Activated CD8-positive, alpha-beta memory T cell treated with anti-CD3 and anti-CD28 coated beads, Interleukin-2, amount 10 ng/mL, durations not matched to agents 7 days and 5 days (primary cell): Measurements from ENCODE around the gene SIX3. TPM values are rescaled to one million over a fixed set of nuclear protein-coding genes. Genes with fewer than 3 reads are reported as not detected.

Source experiments
- ATAC-seq: fragments of 150-1000 bp; cut with Tn5 transposase; one replicate; pipeline ENCODE4 v1.10.0; 2021; ENCODE audit warnings: moderate library complexity
- CTCF ChIA-PET: fragments of 350-600 bp; sonication (Branson Sonifier 250); formaldehyde crosslinking; loops from one replicate; lab custom pipeline; 2021; ENCODE audit warnings: antibody characterized with exemption; lab: Charles Lee
- DNase-seq: peaks from one replicate; pipeline ENCODE4 v3.0.0-alpha.2; 2020
- H3K27ac Mint-ChIP-seq: one replicate; pipeline ENCODE4 v1.8.0; 2021; ENCODE audit warnings: mild to moderate bottlenecking, mixed read lengths
- H3K27me3 Mint-ChIP-seq: one replicate; pipeline ENCODE4 v1.8.0; 2021; ENCODE audit warnings: mixed read lengths
- H3K36me3 Mint-ChIP-seq: one replicate; pipeline ENCODE4 v1.8.0; 2021; ENCODE audit warnings: mild to moderate bottlenecking, mixed read lengths
- H3K4me1 Mint-ChIP-seq: one replicate; pipeline ENCODE4 v1.8.0; 2021; ENCODE audit warnings: mixed read lengths
- H3K4me3 Mint-ChIP-seq: one replicate; pipeline ENCODE4 v1.8.0; 2021; ENCODE audit warnings: mild to moderate bottlenecking, moderate library complexity, mixed read lengths
- H3K9me3 Mint-ChIP-seq: one replicate; pipeline ENCODE4 v1.8.0; 2022; ENCODE audit warnings: low read depth, mixed read lengths
- total RNA-seq, 2 experiments: library from RNA; stranded (reverse); gene quantifications; one replicate each; pipeline ENCODE4 v1.2.3, GENCODE V29; 2021

Gene SIX3
- total RNA-seq, 2 experiments from 2014 or later: 0.21 TPM; not detected in 1

GRCh38 chr2:44950646-44951045 lies 9.1 kb downstream of the SIX3 start:
- Mint-ChIP-seq H3K36me3 (peaks cover 3% of the 10 kb centered on the region), H3K4me3 (no peak overlapping the region), H3K9me3 (no peaks in the 10 kb centered on the region), H3K27me3 (peaks cover 90% of the 10 kb centered on the region), H3K4me1 (peaks cover 14% of the 10 kb centered on the region), H3K27ac (no peak overlapping the region)
- CTCF ChIA-PET: interaction anchor here (1.0 kb wide), 1 partner anchor 473 kb away, joined by 3 read pairs; no protein-coding TSS in a partner anchor
- ATAC-seq: no peak
- no peak for DNase-seq

GRCh38 chr2:44951124-44951523 lies 9.6 kb downstream of the SIX3 start:
- ATAC-seq (no peak), DNase-seq (no peak)
- Mint-ChIP-seq H3K36me3 (peaks cover 3% of the 10 kb centered on the region), H3K4me1 (peaks cover 14% of the 10 kb centered on the region), H3K9me3 (no peaks in the 10 kb centered on the region), H3K4me3 (no peak overlapping the region), H3K27me3 (peaks cover 90% of the 10 kb centered on the region), H3K27ac (no peak overlapping the region)
- CTCF ChIA-PET: interaction anchor here (1.0 kb wide), 1 partner anchor 473 kb away, joined by 3 read pairs; no protein-coding TSS in a partner anchor

GRCh38 chr2:44951714-44952113 lies 10.2 kb downstream of the SIX3 start:
- ATAC-seq (no peak), DNase-seq (no peak)
- H3K36me3 Mint-ChIP-seq: peaks cover 3% of the 10 kb centered on the region
- H3K27me3 Mint-ChIP-seq: peaks cover 90% of the 10 kb centered on the region
- no peaks in the 10 kb centered on the region for H3K9me3 Mint-ChIP-seq
- CTCF ChIA-PET: interaction anchor here (1.0 kb wide), 1 partner anchor 474 kb away, joined by 3 read pairs; no protein-coding TSS in a partner anchor
- no peak overlapping the region for H3K27ac Mint-ChIP-seq
- H3K4me3 Mint-ChIP-seq: no peak overlapping the region
- peaks cover 14% of the 10 kb centered on the region for H3K4me1 Mint-ChIP-seq

GRCh38 chr2:44952143-44952805 lies 10.8 kb downstream of the SIX3 start:
- peaks cover 90% of the 10 kb centered on the region for H3K27me3 Mint-ChIP-seq
- no peak overlapping the region for H3K27ac Mint-ChIP-seq
- H3K4me1 Mint-ChIP-seq: peaks cover 14% of the 10 kb centered on the region
- ATAC-seq (peak; percentile 52), DNase-seq (no peak)
- H3K9me3 Mint-ChIP-seq: no peaks in the 10 kb centered on the region
- H3K4me3 Mint-ChIP-seq: no peak overlapping the region
- H3K36me3 Mint-ChIP-seq: peaks cover 3% of the 10 kb centered on the region
- CTCF ChIA-PET: interaction anchor here (0.7 to 6.6 kb wide), 5 partner anchors 371 to 1769 kb away, joined by 3 to 99 read pairs (median 3); no protein-coding TSS in a partner anchor

- CTCF ChIA-PET: interaction anchor here (0.7 to 6.6 kb wide), 5 partner anchors 372 to 1769 kb away, joined by 3 to 99 read pairs (median 3); no protein-coding TSS in a partner anchor
- peaks cover 87% of the 10 kb centered on the region for H3K27me3 Mint-ChIP-seq
- no peaks in the 10 kb centered on the region for H3K9me3 Mint-ChIP-seq
- H3K36me3 Mint-ChIP-seq: peaks cover 3% of the 10 kb centered on the region
- DNase-seq (no peak), ATAC-seq (no peak)
- H3K4me1 Mint-ChIP-seq: peaks cover 14% of the 10 kb centered on the region
- no peak overlapping the region for H3K4me3 Mint-ChIP-seq
- H3K27ac Mint-ChIP-seq: no peak overlapping the region
These were observed 11.4 kb downstream of the SIX3 start for GRCh38 chr2:44952806-44953498.

- Mint-ChIP-seq H3K36me3 (peaks cover 3% of the 10 kb centered on the region), H3K4me1 (peaks cover 14% of the 10 kb centered on the region), H3K4me3 (no peak overlapping the region), H3K9me3 (no peaks in the 10 kb centered on the region), H3K27ac (no peak overlapping the region), H3K27me3 (peaks cover 85% of the 10 kb centered on the region)
- CTCF ChIA-PET: interaction anchor here (1.2 to 6.6 kb wide), 5 partner anchors 11 to 476 kb away, joined by 3 to 99 read pairs (median 10); no protein-coding TSS in a partner anchor
- DNase-seq (no peak), ATAC-seq (no peak)
These were observed 12.0 kb downstream of the SIX3 start for GRCh38 chr2:44953499-44953883.

- H3K36me3 Mint-ChIP-seq: peaks cover 3% of the 10 kb centered on the region
- H3K4me3 Mint-ChIP-seq: no peak overlapping the region
- H3K27me3 Mint-ChIP-seq: peaks cover 76% of the 10 kb centered on the region
- CTCF ChIA-PET: interaction anchor here (0.7 to 6.6 kb wide), 18 partner anchors 8 to 711 kb away, joined by 3 to 99 read pairs (median 4); no protein-coding TSS in a partner anchor
- ATAC-seq (no peak), DNase-seq (no peak)
- H3K4me1 Mint-ChIP-seq: peaks cover 14% of the 10 kb centered on the region
- no peaks in the 10 kb centered on the region for H3K9me3 Mint-ChIP-seq
- H3K27ac Mint-ChIP-seq: no peak overlapping the region
These were observed 13.0 kb downstream of the SIX3 start for GRCh38 chr2:44954447-44954888.

GRCh38 chr2:44954889-44955592 lies 13.5 kb downstream of the SIX3 start:
- Mint-ChIP-seq H3K4me3 (peak overlapping the region; percentile 40), H3K27ac (no peak overlapping the region), H3K27me3 (peaks cover 78% of the 10 kb centered on the region), H3K4me1 (peaks cover 14% of the 10 kb centered on the region), H3K9me3 (no peaks in the 10 kb centered on the region), H3K36me3 (peaks cover 2% of the 10 kb centered on the region)
- DNase-seq (no peak), ATAC-seq (no peak)
- CTCF ChIA-PET: interaction anchor here (0.5 to 6.6 kb wide), 30 partner anchors 8 to 910 kb away, joined by 3 to 99 read pairs (median 4); no protein-coding TSS in a partner anchor

GRCh38 chr2:44955593-44956392 lies 14.3 kb downstream of the SIX3 start:
- Mint-ChIP-seq H3K4me3 (no peak overlapping the region), H3K4me1 (peaks cover 14% of the 10 kb centered on the region), H3K36me3 (no peaks in the 10 kb centered on the region), H3K27ac (no peak overlapping the region), H3K9me3 (no peaks in the 10 kb centered on the region), H3K27me3 (peaks cover 73% of the 10 kb centered on the region)
- peak; percentile 75 for ATAC-seq
- DNase-seq: peak; percentile 83
- CTCF ChIA-PET: interaction anchor here (0.5 to 6.6 kb wide), 35 partner anchors 9 to 911 kb away, joined by 3 to 99 read pairs (median 4); no protein-coding TSS in a partner anchor

GRCh38 chr2:44956843-44957242 lies 15.3 kb downstream of the SIX3 start:
- CTCF ChIA-PET: interaction anchor here (0.9 to 6.6 kb wide), 15 partner anchors 8 to 912 kb away, joined by 3 to 99 read pairs (median 5); no protein-coding TSS in a partner anchor
- no peak overlapping the region for H3K4me3 Mint-ChIP-seq
- H3K27ac Mint-ChIP-seq: no peak overlapping the region
- ATAC-seq (no peak), DNase-seq (no peak)
- peaks cover 14% of the 10 kb centered on the region for H3K4me1 Mint-ChIP-seq
- H3K36me3 Mint-ChIP-seq: no peaks in the 10 kb centered on the region
- H3K27me3 Mint-ChIP-seq: peaks cover 64% of the 10 kb centered on the region
- H3K9me3 Mint-ChIP-seq: no peaks in the 10 kb centered on the region

GRCh38 chr2:44957656-44958327 lies 16.3 kb downstream of the SIX3 start:
- Mint-ChIP-seq H3K9me3 (no peaks in the 10 kb centered on the region), H3K36me3 (no peaks in the 10 kb centered on the region), H3K4me3 (no peak overlapping the region), H3K4me1 (peaks cover 12% of the 10 kb centered on the region), H3K27me3 (peaks cover 60% of the 10 kb centered on the region), H3K27ac (no peak overlapping the region)
- ATAC-seq: no peak
- DNase-seq: no peak
- CTCF ChIA-PET: interaction anchor here (1.0 to 6.6 kb wide), 7 partner anchors 10 to 914 kb away, joined by 3 to 99 read pairs (median 4); no protein-coding TSS in a partner anchor

- DNase-seq (no peak), ATAC-seq (no peak)
- H3K9me3 Mint-ChIP-seq: no peaks in the 10 kb centered on the region
- H3K36me3 Mint-ChIP-seq: no peaks in the 10 kb centered on the region
- no peak overlapping the region for H3K27ac Mint-ChIP-seq
- no peak overlapping the region for H3K4me3 Mint-ChIP-seq
- H3K27me3 Mint-ChIP-seq: peaks cover 45% of the 10 kb centered on the region
- CTCF ChIA-PET: no interaction called here
- peaks cover 3% of the 10 kb centered on the region for H3K4me1 Mint-ChIP-seq
These were observed 18.4 kb downstream of the SIX3 start for GRCh38 chr2:44959855-44960254.
